HG03159 (cell line): ENCODE results near the gene RGL4.
"Not testable (repeated sequence)": the region's sequence is repeated elsewhere in the genome, so short reads cannot be mapped to it uniquely, and the experiment has no call there.

Source experiments
- ATAC-seq: cut with Tn5 transposase; IDR thresholded peaks from one replicate; pipeline ENCODE4 v1.9.1; 2021; ENCODE audit warnings: mild to moderate bottlenecking, moderate library complexity; ENCODE audit not compliant: unreplicated experiment

Gene RGL4

DNA sequence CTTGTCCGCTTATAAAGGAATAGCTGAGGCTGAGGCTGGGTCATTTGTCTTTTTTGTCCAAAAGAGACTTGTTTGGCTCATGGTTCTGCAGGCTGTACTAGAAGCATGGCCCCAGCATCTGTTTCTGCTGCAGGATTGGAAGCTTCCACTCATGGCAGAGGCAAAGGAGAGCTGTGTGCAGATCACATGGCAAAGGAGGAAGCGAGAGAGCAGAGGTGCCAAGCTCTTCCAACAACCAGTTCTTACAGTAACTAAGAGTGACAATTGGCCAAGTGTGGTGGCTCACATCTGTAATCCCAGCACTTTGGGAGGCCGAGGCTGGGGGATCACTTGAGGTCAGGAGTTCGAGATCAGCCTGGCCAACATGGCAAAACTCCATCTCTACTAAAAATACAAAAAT, 37.3 kb downstream of the RGL4 start:
- not testable (repeated sequence) for ATAC-seq

DNA sequence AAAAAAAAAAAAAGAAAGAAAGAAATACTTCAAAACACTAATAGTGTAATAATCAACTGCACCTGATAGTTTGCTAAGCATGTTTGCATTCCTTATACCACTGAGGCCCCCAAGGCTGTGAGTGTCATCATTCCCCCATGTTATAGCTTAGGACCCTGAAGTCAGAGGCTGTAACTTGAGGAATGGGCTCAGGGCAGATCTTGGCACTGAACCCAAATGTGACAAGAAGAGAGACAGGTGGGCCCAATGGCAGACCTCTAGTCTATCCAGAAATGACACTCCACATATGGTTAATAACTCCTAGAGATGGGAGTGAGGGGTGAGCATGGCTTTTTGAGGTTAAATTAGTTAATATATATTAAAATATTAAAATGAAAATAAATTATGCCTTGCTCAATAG, 46.9 kb downstream of the RGL4 start:
- no peak for ATAC-seq

DNA sequence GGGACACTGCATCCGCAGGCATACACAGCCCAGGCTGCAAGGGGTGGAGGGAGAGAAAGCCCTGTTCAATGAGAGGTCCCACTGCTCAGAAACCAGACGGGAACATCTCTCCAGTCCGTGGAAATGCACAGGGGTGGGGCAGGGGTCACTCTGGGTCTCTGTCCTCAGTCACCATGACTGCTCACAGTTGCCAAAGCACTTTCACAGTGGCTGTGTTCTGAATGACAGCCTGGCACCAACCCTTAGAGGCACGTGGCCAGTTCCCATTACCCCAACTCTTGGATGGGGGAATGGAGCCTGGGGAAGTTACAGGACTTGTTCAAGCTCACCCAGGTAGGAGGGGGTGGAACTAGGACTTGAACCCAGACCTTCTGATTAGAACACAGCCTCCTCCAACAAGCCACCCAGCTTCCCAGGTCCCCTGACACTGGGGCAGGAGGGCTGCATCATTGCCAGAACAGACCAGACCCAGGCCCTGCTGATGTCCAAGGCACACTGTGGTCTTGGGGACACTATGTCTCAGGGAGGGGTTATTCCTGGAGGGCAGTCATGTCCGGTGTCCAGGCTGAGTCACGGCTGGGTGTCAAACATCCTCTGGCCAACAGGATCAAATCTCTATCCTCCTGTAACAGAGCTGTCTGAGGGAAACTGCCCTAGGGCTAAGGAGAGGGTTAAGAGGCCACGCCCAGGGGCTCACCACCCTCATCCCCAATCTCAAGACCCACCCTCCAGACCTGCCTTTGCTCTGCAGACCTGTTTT, 51.9 kb downstream of the RGL4 start:
- no peak for ATAC-seq

DNA sequence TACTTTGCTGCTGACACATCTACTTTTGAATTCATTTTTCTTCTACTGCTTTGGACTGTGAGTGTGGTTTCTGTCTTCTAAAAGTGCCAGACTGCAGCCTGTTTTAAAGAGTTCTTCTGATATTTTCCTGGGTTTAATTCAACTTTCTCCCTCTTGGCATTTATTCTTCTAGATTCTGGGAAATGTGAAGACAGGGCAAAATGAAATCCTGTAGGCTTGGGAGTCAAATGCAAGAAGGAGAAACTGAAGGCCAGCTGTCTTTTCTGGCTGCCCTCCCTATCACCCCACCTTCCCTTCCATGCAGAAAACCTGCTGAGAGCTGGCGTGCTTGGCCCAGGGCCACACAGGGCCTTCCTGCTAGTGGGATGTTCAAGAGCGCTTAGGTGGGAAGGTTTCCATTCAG, 52.5 kb downstream of the RGL4 start:
- no peak for ATAC-seq

DNA sequence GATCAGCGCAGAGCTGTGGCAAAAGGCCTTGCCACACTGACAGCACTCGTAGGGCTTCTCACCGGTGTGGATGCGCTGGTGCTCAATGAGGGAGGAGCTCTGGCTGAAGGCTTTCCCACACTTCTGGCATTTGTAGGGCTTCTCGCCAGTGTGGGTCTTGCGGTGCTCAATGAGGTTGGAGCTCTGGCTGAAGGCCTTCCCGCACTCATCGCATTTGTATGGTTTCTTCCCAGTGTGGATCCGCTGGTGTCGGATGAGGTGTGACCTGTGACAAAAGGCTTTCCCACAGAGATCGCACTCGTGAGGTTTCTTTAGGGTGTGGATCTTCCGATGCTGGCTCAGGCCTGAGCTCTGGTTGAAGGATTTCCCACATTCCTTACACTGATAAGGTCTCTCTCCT, 53.2 kb downstream of the RGL4 start:
- ATAC-seq, result no peak

GRCh38 chr22:23744485-23744884, 53.7 kb downstream of the RGL4 start:
- ATAC-seq, result no peak

DNA sequence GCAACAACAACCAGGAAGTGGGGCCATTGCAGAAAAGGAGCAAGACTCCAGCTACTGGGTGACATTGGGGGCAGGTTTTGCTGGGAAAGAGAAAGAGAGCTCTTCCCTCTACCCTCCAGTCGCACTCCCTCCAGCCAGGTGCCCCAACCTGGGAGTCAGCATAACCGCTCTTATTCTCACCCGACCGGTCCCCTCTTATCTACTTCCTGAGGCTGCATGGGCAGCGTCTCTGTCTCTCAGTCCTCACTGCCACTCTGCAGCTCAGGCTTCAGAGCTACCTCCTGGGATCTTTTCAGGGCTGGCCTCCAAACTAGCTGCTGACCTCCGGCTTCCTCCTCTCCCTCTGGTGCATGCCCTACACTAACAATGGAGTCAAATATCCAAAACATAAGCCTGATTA, 55.0 kb downstream of the RGL4 start:
- ATAC-seq, result no peak
